DMS 273 treated with DMSO at 0.1 percent for 48 hours (cell line): ENCODE results near the gene ZFPL1.
A peak's percentile ranks its signal among the peaks of the same experiment; 100 is the strongest.

Experiments
- DNase-seq: peaks from one replicate; lab custom pipeline; 2025; lab: John Stamatoyannopoulos, UW

The ZFPL1 gene

DNA sequence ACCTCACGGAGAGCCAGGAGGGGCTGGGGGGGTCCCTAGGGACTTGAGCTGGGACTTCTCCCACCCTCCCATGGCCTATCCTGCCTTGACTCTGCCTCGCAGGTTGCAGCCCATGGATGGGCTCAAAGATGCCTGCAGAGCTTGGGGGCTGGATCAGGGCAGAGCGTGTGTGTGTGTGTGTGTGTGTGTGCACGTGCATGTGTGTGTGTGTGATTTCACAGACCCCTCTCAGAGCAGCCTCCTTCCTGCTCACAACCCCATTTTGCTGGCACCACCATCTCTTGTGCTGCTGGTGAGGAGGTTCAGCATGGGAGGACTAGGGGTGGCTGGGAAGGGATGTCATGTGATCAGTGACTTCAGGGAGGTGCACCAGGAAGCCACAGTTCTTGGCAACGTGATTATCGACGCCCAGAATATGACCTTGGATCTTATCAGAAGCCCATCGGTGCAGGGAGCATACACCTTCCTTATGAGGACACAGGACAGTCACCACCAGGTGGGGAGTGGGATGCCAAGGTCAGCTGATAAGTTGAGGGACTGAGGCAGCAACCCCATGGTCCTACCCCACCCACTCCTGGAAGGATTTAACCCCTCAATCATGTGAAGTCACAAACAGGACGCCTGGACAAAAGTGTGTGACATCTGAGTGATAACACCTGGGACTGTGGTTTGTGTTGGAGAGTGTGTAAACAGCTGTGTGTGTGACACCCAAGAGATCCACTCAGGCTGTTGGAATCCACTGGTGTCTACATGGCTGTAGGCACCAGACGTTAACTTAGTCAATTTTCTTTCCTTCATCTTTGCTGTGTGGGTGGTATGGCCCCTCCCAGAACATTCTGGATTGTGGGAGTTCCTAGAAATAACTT lies 23.8 kb upstream of the ZFPL1 start:
- DNase-seq, result no peak

DNA sequence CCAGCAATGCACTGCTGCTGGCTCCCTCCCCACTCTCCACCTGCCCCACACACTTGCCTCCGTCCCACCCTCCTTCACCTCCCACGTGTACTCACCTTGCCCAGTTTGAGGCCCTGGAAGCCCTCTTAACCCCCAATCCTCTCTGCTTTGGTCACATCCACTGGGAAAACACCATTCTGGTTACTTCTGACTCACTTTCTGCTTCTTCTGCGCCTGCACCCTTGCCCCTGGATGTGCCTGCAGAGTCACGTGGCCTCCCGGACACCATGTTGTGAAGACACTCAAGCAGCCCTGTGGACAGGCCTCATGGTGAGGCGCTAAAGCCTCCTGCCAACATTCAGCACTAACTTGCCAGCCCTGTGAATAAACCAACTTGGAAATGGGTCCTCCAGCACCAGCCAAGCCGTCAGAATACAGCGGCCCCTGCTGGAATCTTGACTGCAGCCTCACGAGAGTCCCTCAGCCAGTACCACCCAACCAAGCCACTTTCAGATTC lies 23.1 kb upstream of the ZFPL1 start:
- DNase-seq, result no peak

- DNase-seq, result no peak
Measured at GRCh38 chr11:65063532-65063931, 20.5 kb upstream of the ZFPL1 start.

- no peak for DNase-seq
Measured at GRCh38 chr11:65064847-65065240, 19.2 kb upstream of the ZFPL1 start.

DNA sequence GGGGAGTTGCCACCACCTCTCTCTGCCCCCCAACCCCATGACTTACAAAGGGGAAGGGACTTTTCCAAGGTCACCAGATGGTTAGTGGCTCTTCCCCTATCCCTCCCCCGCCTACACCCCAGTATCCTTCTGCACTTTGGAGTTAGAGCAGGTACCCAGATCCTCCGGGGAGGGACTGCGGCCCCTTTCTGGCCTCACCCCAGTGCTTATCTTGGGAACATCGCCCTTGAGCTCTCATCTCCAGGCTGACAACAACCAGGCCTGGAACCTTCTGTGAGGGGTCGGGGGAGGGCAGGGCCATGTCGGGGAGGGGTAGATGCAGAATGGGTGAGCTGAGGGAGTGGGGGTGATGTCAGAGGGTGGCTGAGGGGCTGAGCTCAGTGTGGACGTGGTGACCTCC lies 18.2 kb upstream of the ZFPL1 start:
- DNase-seq, result no peak

DNA sequence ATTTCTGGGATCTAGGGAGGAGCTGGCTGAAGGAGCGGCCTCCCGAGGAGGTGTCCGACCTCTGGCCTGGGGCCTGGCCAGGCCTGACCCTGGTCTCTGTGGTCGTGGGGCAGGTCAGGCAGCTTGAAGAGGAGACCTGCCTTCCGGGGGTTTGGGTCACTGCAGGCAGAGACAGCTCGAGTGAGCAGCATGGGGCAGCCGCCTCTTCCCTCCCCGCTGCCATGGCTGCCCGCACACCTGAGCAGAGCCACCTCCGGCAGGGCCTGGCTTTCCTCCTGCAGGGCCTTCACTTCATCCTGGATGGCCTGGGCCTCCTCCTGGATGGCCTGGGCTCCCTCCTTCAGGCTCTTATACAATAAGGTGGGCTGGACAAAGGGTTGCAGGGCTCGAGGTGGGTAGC lies 17.7 kb upstream of the ZFPL1 start:
- no peak for DNase-seq

DNA sequence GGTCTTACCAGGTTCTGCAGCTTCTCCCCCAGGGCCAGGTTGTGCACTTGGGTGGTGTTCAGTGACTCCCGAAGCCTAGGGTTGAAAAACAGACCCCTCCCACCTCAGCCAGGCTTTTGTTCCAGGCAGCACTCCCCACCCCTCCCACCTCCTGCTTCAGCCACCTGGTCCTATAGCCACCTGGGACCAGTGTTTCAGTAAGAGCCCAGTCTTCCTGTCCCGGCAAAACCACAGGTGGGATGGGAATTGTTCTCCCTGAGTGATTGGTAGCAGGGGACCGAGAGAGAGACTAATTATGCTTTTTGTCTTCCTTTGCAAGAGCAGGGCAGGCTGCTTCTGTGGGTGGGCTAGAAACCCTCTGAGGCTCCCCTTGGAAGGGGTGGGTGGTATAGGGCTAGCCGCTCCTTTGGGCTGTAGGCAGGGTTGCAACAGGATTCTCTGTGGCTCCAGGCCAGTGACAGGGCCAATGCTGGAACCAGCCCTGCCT lies 17.2 kb upstream of the ZFPL1 start:
- DNase-seq, result no peak

- no peak for DNase-seq
Measured at GRCh38 chr11:65067446-65067845, 16.6 kb upstream of the ZFPL1 start.

- DNase-seq, result no peak
Measured at GRCh38 chr11:65069217-65069616, 14.8 kb upstream of the ZFPL1 start.

DNA sequence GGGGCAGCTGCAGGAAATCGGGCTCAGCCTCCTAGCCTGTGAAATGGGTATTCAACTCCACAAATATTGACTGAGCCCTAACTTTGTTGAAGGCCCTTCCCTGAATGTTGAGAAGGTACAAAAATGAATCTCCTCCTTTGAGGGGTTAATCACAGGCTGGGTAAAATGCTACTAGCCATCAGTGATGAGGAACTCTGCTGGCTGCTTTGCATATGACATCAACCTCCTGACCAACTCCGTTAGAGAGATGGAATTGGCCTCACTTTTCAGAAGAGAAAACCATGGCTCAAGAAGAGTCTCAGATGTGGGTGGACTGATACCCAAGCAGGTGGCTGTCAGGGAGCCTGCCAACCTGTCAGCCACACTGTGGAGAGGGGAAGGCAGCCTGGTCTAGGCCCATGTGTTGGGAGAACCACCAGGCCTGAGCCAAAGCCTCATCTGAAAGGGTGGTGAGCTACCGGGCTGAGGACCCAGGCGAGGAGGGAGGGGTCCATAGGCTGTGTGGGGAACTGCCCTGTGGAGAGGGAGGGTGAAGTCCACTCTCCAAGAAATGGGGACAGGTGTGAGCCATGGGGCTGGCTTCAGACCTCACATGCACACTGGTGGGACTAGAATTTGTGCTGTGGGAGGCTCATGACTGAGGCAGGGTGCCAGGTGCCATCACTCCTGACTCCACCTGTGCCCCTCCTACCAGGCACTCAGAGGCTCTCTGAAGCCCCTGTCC lies 12.0 kb upstream of the ZFPL1 start:
- DNase-seq, result no peak

GRCh38 chr11:65072631-65072966 lies 11.4 kb upstream of the ZFPL1 start:
- DNase-seq, result no peak

- DNase-seq, result peak; percentile 43
Measured at GRCh38 chr11:65077451-65077850, 6.6 kb upstream of the ZFPL1 start.

DNA sequence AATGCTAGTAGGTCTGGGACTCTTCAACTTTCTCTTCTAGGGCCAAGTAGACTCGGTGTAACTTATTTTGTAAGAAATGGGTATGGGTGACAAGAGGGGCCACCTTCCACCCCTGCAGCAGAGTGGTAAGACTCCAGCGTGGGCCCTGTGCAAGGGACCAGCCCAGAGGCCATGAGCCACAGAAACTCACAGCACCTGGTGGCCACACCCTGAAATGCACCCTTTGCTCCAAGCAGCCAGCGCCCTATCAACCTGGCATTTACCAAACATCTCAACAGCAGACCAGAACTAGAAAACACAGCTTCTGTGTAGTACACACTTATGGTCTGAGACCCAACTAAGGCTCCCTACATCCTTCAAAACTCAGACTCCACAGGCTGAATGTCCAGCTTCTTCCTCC lies 5.9 kb upstream of the ZFPL1 start:
- DNase-seq, result no peak

- DNase-seq, result no peak
Measured at GRCh38 chr11:65078786-65079342, 5.2 kb upstream of the ZFPL1 start.

- no peak for DNase-seq
Measured at GRCh38 chr11:65083134-65083833, 738 bp upstream of the ZFPL1 start.

- no peak for DNase-seq
Measured at GRCh38 chr11:65084598-65085375, 765 bp downstream of the ZFPL1 start.

GRCh38 chr11:65085446-65085845 lies 1.4 kb downstream of the ZFPL1 start:
- DNase-seq, result no peak

- DNase-seq, result no peak
Measured at GRCh38 chr11:65086809-65087208, 2.8 kb downstream of the ZFPL1 start.

GRCh38 chr11:65087216-65087615 lies 3.2 kb downstream of the ZFPL1 start:
- no peak for DNase-seq

DNA sequence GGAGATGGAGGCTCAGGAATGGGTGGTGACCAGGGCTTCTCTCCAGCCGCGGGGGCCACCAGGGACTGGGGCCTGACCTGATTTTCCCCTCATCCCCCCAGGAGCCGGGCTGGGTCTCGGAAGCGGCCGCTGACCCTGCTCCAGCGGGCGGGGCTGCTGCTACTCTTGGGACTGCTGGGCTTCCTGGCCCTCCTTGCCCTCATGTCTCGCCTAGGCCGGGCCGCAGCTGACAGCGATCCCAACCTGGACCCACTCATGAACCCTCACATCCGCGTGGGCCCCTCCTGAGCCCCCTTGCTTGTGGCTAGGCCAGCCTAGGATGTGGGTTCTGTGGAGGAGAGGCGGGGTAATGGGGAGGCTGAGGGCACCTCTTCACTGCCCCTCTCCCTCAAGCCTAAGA lies 3.8 kb downstream of the ZFPL1 start:
- no peak for DNase-seq

DNA sequence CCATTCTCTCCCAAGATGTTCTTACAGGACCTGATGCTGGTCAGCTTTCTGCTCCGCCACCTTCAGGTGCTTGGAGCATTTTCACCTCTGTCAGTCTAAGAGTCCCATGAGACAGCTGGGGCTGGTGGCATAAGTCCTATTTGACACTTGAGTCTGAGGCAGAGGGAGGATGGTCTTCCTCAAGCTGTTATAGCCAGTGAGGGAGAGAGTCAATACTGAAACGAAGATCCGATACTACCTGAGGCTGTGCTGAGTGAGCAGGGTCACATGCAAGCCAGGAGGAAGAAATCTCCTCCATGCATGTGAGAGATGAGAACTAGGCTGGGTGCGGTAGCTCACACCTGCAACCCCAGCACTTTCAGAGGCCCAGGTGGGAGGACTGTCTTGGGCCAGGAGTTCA lies 5.6 kb downstream of the ZFPL1 start:
- no peak for DNase-seq

GRCh38 chr11:65090628-65091027 lies 6.6 kb downstream of the ZFPL1 start:
- DNase-seq, result no peak
